Keratinocyte (primary cell): ENCODE results near the gene SPAST.

Source experiments
- CTCF ChIP-seq, 3 experiments: IDR thresholded peaks in 1 of 3; conservative IDR thresholded peaks in 1 of 3; optimal IDR thresholded peaks in 1 of 3; 2 replicates in 2 of 3; 3 replicates in 1 of 3; pipeline versions ENCODE3 to v1.5.1; 2011; ENCODE audit warnings: low read length in 3 of 3, mild to moderate bottlenecking in 3 of 3, moderate library complexity in 2 of 3, control low read depth in 1 of 3, inconsistent platforms in 1 of 3; ENCODE audit not compliant: insufficient read depth in 2 of 3; ENCODE audit errors: extremely low read depth in 1 of 3
- EZH2 ChIP-seq: IDR thresholded peaks from one replicate; pipeline ENCODE4 v1.6.1; 2012; ENCODE audit warnings: inconsistent platforms, mild to moderate bottlenecking, low read length, moderate library complexity

- no peak for TF ChIP-seq CTCF (optimal IDR thresholded peaks at IDR 0.05 in 1 of 3, IDR thresholded peaks at IDR 0.05 in 1 of 3, conservative IDR thresholded peaks at IDR 0.05 in 1 of 3; ENCODE audit: extremely low read depth in 1 of 3, insufficient read depth in 2 of 3, low read length in 3 of 3)
- no peak for TF ChIP-seq EZH2
Observed at GRCh38 chr2:32124660-32125059, 61.3 kb downstream of the SPAST start.
